Left hindlimb (tissue), 1 donor: ENCODE data around the gene CCNF.
A peak's percentile ranks its signal among the peaks of the same experiment; 100 is the strongest.

Source experiments
- DNase-seq: peaks from one replicate; pipeline ENCODE4 v3.0.0-alpha.2; 2018

Gene CCNF

GRCh38 chr16:2473446-2473926 lies 44.2 kb downstream of the CCNF start:
- no peak for DNase-seq

- DNase-seq, result peak; percentile 62
Measured at GRCh38 chr16:2473999-2474876, 45.0 kb downstream of the CCNF start.

DNA sequence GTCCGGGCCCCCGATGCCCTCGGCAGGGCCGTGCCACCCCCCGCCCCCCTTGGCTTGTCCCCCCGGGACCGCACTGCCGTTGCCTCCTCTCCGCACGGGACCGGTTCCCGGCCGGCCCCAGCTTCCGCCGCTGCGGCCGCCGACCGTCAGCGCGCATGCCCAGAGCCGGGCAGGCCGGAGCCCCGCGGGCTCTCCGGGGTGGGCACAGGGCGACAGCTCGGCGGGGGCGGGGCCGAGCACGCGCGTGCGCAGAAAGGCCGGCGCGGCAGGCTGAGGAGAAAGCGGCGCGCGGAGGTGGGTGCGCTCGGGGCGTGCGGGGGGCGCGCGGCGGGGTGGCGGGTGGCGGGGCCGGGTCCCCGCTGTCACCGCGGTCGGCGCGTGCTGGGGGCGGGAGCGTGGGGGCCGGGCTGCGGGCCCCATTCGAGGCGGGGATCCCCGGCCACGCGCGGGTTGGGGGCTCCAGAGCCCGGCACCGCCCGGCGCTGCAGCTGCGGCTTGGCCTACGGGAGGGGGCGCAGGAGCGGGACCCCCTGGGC lies 45.7 kb downstream of the CCNF start, which contains the start of gene TBC1D24:
TBC1D24 (plus strand) TSS at position 251 of the 536 bp plus-strand sequence. CDS start 21,022 bp downstream, outside the sequence.
- DNase-seq, result peak; percentile 91

DNA sequence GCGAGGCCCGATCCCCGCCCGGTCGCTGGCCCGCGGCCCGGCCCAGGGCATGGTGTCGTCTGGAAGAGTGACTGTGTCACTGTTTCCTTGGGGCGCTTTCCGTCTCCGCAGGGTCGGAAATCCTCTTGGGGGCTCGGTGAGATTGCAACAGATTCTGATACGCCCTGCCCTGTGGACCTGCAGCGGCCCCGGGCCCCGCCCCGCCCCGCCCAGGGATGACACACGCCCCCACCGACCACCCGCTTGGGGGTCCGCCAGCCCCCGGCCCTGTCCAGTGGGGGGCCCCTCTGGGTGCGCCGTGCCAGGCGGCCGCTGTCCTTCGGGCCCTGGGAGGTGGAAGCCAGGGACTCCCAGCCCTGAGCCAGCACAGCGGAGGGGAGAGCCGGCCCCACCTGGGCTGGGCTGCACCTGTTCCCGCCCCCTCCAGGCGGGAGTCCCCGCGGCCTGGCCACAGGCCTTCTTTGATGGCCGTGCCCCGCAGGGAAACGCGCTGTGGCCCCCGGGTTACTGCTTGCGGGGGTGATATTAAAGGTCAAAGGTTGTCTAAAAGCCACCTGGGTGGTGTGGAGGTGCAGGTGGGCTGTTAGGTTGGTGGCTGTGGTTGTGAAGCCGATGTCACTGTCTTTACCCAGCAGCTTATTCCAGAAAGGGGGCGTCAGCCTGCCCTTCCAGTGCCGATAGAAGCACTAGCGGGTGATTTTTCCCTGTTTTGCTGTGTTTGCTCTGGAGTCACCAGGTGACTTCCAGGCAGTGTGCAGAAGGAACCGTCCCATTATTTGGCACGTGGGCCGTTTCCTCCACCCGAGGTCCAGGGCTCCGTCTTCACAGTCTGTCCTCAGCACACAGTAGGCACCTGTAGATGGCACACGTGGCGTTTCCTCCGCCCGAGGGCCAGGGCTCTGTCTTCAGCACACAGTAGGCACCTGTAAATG lies 46.4 kb downstream of the CCNF start:
- no peak for DNase-seq

GRCh38 chr16:2476345-2476720 lies 47.1 kb downstream of the CCNF start:
- no peak for DNase-seq

DNA sequence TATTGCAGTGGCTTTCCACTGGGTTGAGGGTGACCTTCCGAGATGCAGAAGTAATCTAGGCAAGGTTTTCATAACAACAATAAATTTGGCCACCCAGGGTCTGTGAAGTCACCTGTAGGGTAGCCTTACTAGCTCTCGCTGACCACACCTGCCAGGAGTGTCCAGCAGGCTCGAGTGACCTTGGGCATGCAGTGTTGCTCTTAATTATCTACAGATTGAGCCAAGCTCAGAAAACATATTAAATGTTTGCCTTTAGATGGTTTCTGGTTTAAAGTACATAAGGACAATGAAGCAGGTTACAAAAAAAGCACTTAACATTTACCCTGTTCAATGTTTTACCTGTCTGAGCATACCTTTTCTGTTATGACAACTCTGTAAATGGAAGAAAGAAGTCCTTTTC lies 47.5 kb downstream of the CCNF start:
- DNase-seq, result no peak

- DNase-seq, result no peak
Measured at GRCh38 chr16:2477327-2477726, 48.1 kb downstream of the CCNF start.

GRCh38 chr16:2478279-2478678 lies 49.0 kb downstream of the CCNF start:
- no peak for DNase-seq

GRCh38 chr16:2479996-2480395 lies 50.7 kb downstream of the CCNF start:
- peak; percentile 9 for DNase-seq

DNA sequence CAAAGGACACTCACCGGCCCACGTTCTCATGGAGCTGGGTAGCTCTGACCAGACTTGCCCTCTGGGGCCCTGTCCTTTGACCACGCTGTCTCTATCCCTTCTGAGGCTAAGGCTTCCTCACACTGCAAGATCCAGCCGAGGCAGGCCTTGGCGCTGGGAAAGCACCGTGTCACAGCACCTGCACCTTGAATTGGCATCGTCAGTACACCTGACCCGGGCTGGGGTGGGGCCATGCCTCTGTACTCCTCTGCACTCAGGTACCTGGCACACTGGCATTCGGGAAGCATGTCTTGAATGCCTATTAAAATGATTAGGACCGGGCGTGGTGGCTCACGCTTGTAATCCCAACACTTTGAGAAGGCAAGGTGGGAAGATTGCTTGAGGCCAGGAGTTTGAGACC lies 51.7 kb downstream of the CCNF start:
- DNase-seq, result peak; percentile 15

- DNase-seq, result no peak
Measured at GRCh38 chr16:2481676-2482075, 52.4 kb downstream of the CCNF start.

GRCh38 chr16:2482249-2482648 lies 53.0 kb downstream of the CCNF start:
- DNase-seq, result no peak

- peak; percentile 84 for DNase-seq
Measured at GRCh38 chr16:2482708-2483534, 53.7 kb downstream of the CCNF start.

DNA sequence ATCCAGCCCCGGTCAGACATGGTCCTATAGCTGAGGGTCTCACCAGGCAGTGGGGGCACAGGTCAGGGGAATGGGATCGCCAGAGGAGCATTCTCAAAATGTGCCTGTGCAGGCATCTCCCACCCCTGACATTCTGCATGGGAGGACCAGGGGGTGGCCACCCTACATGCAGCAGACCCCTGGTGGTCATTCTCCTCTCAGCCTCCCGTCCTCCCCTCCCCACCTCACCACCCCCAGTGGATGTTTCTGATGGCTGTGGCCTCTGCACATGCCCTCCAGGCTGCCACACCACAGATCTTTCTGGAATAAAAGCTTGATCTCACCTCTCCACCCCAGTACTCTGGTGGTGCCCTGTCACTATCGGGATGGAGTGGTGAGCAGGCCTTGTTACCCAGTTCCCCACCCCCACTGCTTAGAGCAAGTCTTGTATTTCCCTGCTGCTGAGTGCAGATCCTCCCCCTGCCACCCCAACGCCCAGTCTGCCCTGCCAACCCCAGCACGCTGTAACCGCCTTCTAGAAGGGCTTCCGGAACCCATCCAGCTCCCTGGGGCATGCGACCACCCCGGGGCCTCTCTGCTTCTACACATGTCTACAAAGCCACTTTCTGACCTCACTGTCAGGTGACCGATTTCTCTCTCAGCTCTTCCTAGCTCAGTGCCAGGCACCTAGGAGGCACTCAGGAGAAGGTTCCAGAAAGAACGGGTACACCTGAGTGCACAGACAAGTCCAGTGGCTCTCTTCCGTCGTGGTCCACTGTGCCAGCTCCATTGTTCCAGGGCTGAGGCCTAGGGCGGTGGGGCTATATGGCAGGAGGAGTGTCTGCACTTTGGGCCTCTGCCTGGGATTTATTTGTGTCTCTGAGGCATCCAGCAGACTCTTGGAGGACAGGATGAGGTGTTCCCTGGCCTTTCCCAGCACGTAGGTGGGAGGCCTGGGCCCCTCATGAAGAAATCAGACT lies 55.0 kb downstream of the CCNF start:
- DNase-seq, result no peak

- no peak for DNase-seq
Measured at GRCh38 chr16:2484898-2485508, 55.8 kb downstream of the CCNF start.

- no peak for DNase-seq
Measured at GRCh38 chr16:2485811-2486507, 56.7 kb downstream of the CCNF start.

DNA sequence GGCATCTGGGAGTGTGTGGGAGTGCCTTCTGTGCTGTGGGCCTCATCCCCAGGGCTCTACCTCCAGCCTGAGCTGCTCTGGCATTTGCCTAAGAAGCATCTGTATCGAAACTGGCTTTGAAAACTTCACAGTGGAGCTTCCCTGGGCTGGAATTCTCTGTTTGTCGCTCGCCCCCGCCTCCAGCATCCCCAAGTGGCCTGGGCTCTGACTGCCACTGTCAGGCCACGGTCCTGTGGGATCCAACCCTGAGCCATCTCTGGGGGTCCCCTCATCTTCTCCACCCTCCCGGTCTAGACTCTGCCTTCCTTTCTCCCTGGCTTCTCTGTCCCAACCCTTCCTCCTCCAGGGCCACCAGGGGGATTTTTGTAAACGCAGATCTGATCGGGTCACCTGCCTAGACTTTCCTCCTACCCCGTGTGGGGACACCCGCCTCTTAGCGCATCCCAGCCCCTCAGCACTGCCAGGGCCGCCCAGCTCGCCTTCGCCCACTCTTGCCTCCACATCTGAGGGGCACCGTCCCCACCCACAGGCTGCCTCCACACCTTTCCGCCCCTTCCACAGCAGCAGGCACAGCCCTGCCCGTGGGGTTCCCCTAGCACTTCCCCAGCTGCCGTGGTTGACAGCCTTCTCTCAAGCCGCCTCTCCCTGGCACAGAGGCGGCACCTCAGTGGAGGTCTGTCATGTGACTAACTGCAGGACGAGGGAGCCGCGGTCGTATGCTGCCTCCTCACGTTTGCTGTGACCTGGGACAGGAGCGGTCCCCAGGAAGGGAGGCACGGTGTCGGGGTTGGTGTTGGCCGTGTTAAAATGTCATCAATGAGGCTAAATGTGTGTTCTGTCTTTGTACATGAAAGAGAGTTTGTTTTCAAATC lies 57.6 kb downstream of the CCNF start:
- no peak for DNase-seq

DNA sequence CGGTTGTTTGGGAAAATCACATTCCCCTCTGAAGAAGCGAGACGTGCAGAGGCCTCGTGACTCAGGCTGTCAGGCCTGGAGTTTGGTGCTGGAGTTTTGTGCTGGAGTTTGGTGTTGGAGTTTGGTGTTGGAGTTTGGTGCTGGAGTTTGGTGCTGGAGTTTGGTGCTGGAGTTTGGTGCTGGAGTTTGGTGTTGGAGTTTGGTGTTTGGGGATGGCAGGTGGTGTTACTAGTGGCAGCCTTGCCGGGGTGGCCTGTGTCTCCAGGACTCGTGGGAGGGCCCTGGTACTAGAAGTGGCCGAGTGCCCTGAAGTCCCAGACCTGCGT lies 58.2 kb downstream of the CCNF start:
- no peak for DNase-seq

DNA sequence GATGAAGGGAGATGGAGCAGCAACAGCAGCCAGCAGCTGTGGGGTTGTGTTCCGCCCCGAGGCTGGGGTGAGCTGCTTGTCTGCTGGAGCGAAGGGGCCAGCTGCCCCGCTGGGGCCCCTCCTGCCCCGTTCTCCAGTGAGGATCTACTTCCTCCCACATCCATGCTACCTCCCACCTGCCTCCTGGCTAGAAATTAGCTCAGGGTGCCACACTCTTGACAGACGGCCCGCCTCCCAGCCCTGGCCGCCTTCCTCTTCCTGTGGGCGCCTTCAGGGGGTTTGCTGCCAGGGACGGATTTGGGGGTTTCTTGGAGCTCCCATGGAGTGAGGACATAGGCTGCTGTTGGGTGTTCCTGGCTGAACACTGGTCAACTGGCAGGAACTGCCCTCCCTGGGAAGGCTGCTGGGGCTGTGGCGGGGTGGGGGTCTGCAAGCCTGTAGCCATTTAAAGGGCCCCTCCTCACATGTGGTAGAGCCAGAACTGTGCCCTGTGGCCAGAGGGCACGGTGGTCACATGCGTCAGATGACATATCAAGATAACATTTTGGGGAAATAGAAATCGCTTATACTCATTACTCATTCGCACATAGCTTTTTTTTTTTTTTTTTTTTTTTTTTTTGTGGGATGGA lies 58.8 kb downstream of the CCNF start:
- DNase-seq, result no peak
